ENCODE results near the gene SLC16A3. TPM values are rescaled to one million over a fixed set of nuclear protein-coding genes. Genes with fewer than 3 reads are reported as not detected.

SLC16A3 gene
- total and polyA plus RNA-seq, 9 of the 15 experiments (the other 6 are each of a cell fraction or from before 2014, with no cell fraction given): 0.11 to 5.4 (median 1.2) TPM; not detected in 2

- TF ChIP-seq GMEB1 (CRISPR knock-in tag; IDR thresholded peaks at IDR 0.05): no peak; the same call in 1 of the 2 replicates
- TF ChIP-seq HES1 (IDR thresholded peaks at IDR 0.05; ENCODE audit: low read depth): peak; percentile 86
- TF ChIP-seq ZNF277 (CRISPR knock-in tag; IDR thresholded peaks at IDR 0.05; ENCODE audit: borderline replicate concordance): no peak
- TF ChIP-seq ZFP36 (IDR thresholded peaks at IDR 0.05; ENCODE audit: low read depth, low read length, partially characterized antibody): no peak
- TF ChIP-seq HSF4 (CRISPR knock-in tag; IDR thresholded peaks at IDR 0.05; ENCODE audit: borderline replicate concordance): no peak
- TF ChIP-seq CHAMP1 (IDR thresholded peaks at IDR 0.05): peak; percentile 56; the same call in 1 of the 2 replicates
- no peak for TF ChIP-seq HMBOX1 (IDR thresholded peaks at IDR 0.05)
- TF ChIP-seq NFRKB (IDR thresholded peaks at IDR 0.05; ENCODE audit: low read depth): 0 out of 2 replicates have a peak, but pooled peaks have one; percentile 70
- TF ChIP-seq CHCHD3 (CRISPR knock-in tag; IDR thresholded peaks at IDR 0.05): no peak
- TF ChIP-seq NONO (IDR thresholded peaks at IDR 0.05; ENCODE audit: low read depth in 2 of 2, low read length in 1 of 2): 0 out of 4 replicates have a peak, but pooled peaks of 1 of the 2 experiments have one; percentile 69
- no peak for TF ChIP-seq ZNF212 (CRISPR knock-in tag; IDR thresholded peaks at IDR 0.05)
- TF ChIP-seq FOXP4 (CRISPR knock-in tag; IDR thresholded peaks at IDR 0.05; ENCODE audit: borderline replicate concordance): peak; percentile 81; the same call in 1 of the 2 replicates
- TF ChIP-seq CTBP1 (IDR thresholded peaks at IDR 0.05; ENCODE audit: borderline replicate concordance): peak; percentile 96
- TF ChIP-seq MTA1 (IDR thresholded peaks at IDR 0.05; ENCODE audit: borderline replicate concordance): peak; percentile 90
- TF ChIP-seq GTF2E2 (tag; IDR thresholded peaks at IDR 0.05): peak; percentile 74; the same call in 1 of the 2 replicates
- TF ChIP-seq CHD2 (IDR thresholded peaks at IDR 0.05; ENCODE audit: low read depth, low read length): no peak
- peak in 1 of 2 experiments; percentile 46; a peak in 3 of 4 replicates for TF ChIP-seq KDM1A (IDR thresholded peaks at IDR 0.05)
These were observed 59.3 kb downstream of the SLC16A3 start (continued) for GRCh38 chr17:82287868-82288801.
